T-cell (primary cell): ENCODE measurements around the gene CBFA2T3. TPM values are rescaled to one million over a fixed set of nuclear protein-coding genes. Genes with fewer than 3 reads are reported as not detected.

Experiments
- ATAC-seq, 4 experiments: fragments of 200-7000 bp in 3 of 4; fragments of 150-1000 bp in 1 of 4; cut with Tn5 transposase; replicated peaks in 1 of 4; 1 replicate in 3 of 4; 2 replicates in 1 of 4; pipeline ENCODE4 v1.10.0; 2021; ENCODE audit warnings: moderate library complexity in 3 of 4, mild to moderate bottlenecking in 2 of 4, moderate number of reproducible peaks in 1 of 4
- CTCF ChIA-PET, 2 donors: fragments of 300-600 bp; sonication (Branson Sonifier 250); formaldehyde crosslinking; loops; one replicate each; lab custom pipeline; 2022; ENCODE audit warnings: antibody characterized with exemption in 2 of 2; lab: Charles Lee
- POLR2A ChIA-PET, 2 donors: fragments of 300-600 bp; sonication (Branson Sonifier 250); formaldehyde crosslinking; loops; one replicate each; lab custom pipeline; 2022; ENCODE audit warnings: antibody characterized with exemption in 2 of 2; lab: Charles Lee
- DNase-seq, 35 experiments: peaks; one replicate each; pipeline versions ENCODE4 v3.0.0 to v3.0.0-alpha.2; 2013 to 2023
- H3K27ac ChIP-seq: one replicate; pipeline ENCODE4 v1.5.1; 2013; ENCODE audit warnings: low read length
- H3K27me3 ChIP-seq, 2 experiments: replicated peaks in 1 of 2; 1 replicate in 1 of 2; 2 replicates in 1 of 2; pipeline versions ENCODE4 v1.6.1 to v1.7.0; 2013; ENCODE audit warnings: low read length in 1 of 2, mixed read lengths in 1 of 2; ENCODE audit not compliant: control insufficient read depth in 2 of 2, insufficient read depth in 2 of 2; ENCODE audit errors: extremely low read depth in 1 of 2
- H3K36me3 ChIP-seq, 2 donors: 1 replicate in 1 of 2; 2 replicates in 1 of 2; pipeline versions ENCODE4 v1.6.1 to v1.7.0; 2013; ENCODE audit warnings: low read length in 1 of 2; ENCODE audit not compliant: control insufficient read depth in 2 of 2, insufficient read depth in 1 of 2; ENCODE audit errors: extremely low read depth in 1 of 2
- H3K4me1 ChIP-seq, 2 experiments: 1 replicate in 1 of 2; 2 replicates in 1 of 2; pipeline versions ENCODE4 v1.6.1 to v1.7.0; 2013; ENCODE audit warnings: low read length in 2 of 2, mixed read lengths in 1 of 2; ENCODE audit not compliant: insufficient read depth in 2 of 2, control insufficient read depth in 1 of 2; ENCODE audit errors: extremely low read depth in 1 of 2
- H3K4me3 ChIP-seq, 2 donors: 1 replicate in 1 of 2; 2 replicates in 1 of 2; pipeline versions ENCODE4 v1.5.1 to v1.7.0; 2013; ENCODE audit warnings: mild to moderate bottlenecking in 2 of 2, low read length in 1 of 2, moderate library complexity in 1 of 2; ENCODE audit not compliant: control insufficient read depth in 1 of 2; ENCODE audit errors: extremely low read depth in 1 of 2
- H3K9me3 ChIP-seq: 2 replicates; pipeline ENCODE4 v1.7.0; 2013
- H3K27ac Mint-ChIP-seq, 2 donors: one replicate each; pipeline ENCODE4 v1.8.0; 2020 to 2021; ENCODE audit warnings: mild to moderate bottlenecking in 2 of 2, mixed read lengths in 2 of 2
- H3K27me3 Mint-ChIP-seq, 2 donors: one replicate each; pipeline ENCODE4 v1.8.0; 2021 to 2022; ENCODE audit warnings: mixed read lengths in 2 of 2
- H3K36me3 Mint-ChIP-seq: one replicate; pipeline ENCODE4 v1.8.0; 2021; ENCODE audit warnings: mixed read lengths
- H3K4me1 Mint-ChIP-seq, 3 donors: one replicate each; pipeline ENCODE4 v1.8.0; 2020 to 2022; ENCODE audit warnings: mixed read lengths in 3 of 3, mild to moderate bottlenecking in 1 of 3
- H3K4me3 Mint-ChIP-seq, 3 donors: one replicate each; pipeline ENCODE4 v1.8.0; 2020 to 2022; ENCODE audit warnings: mild to moderate bottlenecking in 3 of 3, mixed read lengths in 3 of 3, moderate library complexity in 3 of 3
- H3K9me3 Mint-ChIP-seq, 3 donors: one replicate each; pipeline ENCODE4 v1.8.0; 2020 to 2022; ENCODE audit warnings: mixed read lengths in 3 of 3
- WGBS: methylation state at CpG from one replicate; pipeline ENCODE4 v1.1.5; 2013; ENCODE audit warnings: missing lambda C conversion rate; ENCODE audit not compliant: insufficient coverage; 5-methylcytosine and 5-hydroxymethylcytosine counted together
- total RNA-seq, 35 experiments: library from RNA in 6 of 35; stranded (reverse) in 6 of 35; fragments of 120-200 nt in 1 of 35; gene quantifications; one replicate each; pipeline versions ENCODE4 v1.2.1 to v1.2.4 and lab custom pipeline; 2013 to 2026

CBFA2T3 gene
- total RNA-seq, 5 donors from 2014 or later (not counting 1 experiment from before 2014, with no cell fraction given): 2.0 to 4.0 (median 2.1) TPM

DNA sequence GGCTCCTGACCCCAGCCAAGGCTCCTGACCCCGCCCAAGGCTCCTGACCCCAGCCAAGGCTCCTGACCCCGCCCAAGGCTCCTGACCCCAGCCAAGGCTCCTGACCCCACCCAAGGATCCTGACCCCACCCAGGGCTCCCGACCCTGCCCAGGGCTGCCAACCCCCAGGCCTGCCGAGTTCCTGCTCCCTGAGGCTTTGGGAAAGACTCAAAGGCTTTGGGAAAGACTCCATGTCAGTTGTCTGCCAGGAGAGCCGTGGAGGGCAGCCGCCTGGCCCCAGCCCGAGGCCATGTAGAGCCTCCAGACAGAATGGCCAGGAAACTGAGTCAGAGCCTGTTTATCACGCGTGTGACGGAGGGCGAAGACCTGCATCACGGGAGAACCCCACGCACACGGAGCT is 21.1 kb downstream of the CBFA2T3 start:
- Mint-ChIP-seq H3K36me3 (no peaks in the 10 kb centered on the region), H3K4me3 (no peak overlapping the region), H3K27me3 (peaks cover 17 to 32% of the 10 kb centered on the region in 2 donors), H3K9me3 (no peaks in the 10 kb centered on the region), H3K4me1 (peaks cover 14 to 15% (median 15%) of the 10 kb centered on the region in 3 donors), H3K27ac (no peak overlapping the region)
- H3K36me3 ChIP-seq: no peaks in the 10 kb centered on the region
- H3K27me3 ChIP-seq: peaks cover 0 to 46% of the 10 kb centered on the region in 2 experiments
- ChIA-PET POLR2A (no interaction called here), CTCF (no interaction called here)
- no peak overlapping the region for H3K27ac ChIP-seq
- DNase-seq: no peak
- no peak overlapping the region for H3K4me3 ChIP-seq
- WGBS: 95% methylated on average over 14 of the region's 14 CpGs
- ATAC-seq: no peak
- H3K4me1 ChIP-seq: peaks cover 3 to 14% of the 10 kb centered on the region in 2 experiments
- no peaks in the 10 kb centered on the region for H3K9me3 ChIP-seq

DNA sequence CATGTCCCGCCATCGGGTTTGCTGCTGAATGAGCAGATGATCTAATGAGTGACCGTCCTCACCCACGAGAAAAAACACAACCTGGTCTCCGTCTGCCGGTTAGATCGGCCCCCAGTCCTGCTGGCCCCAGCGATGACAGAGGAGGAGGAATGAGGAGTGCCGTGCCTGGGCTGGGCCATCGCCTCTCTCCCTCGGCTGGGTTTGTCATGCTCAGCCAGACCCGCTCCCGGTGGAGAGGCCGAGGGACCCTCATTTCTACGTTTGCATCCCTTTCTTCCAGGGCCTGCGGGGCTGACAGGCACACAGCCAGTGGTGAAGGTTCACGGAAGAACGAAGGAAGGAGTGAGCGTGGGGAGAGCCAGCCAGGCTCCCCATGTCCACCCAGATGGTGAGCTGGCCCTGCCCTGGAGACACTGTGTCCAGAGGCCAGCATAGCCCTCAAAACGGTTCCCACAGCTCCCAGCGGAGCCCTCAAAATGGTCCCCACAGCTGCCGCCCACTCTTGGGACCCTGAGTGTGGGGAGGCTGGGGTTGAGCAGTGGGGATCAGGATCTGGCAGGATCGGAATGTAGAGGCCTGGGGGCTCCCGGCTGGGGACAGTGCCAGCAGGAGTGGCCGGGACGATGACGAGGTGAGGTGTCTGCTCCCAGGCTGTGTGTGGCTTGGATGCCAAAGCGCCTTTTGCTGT is 23.9 kb downstream of the CBFA2T3 start:
- no peak for ATAC-seq

DNA sequence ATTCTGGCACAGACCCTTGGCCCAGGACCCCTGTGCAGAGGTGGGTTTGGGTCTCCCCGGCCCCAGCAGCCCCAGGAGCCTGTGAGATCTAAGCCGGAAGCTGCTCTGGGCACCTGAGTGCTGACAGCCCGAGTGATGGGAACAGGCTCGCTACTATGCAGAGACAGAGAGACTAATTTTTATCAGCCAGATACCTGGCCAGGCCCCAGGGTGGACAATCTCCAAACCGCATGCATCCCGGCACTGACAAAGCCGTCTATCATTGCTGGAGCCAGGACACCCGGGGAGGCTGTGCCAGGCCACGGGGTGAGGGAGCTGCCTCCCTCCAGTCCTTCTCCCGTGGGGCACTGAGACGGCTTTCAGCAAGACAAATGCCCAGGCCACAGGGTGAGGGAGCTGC is 25.0 kb downstream of the CBFA2T3 start:
- Mint-ChIP-seq H3K27ac (no peak overlapping the region), H3K27me3 (peaks cover under 1 to 5% of the 10 kb centered on the region in 2 donors), H3K4me1 (peaks cover 1% of the 10 kb centered on the region in 3 donors), H3K9me3 (no peaks in the 10 kb centered on the region), H3K36me3 (no peaks in the 10 kb centered on the region), H3K4me3 (no peak overlapping the region)
- ATAC-seq (no peak), DNase-seq (no peak)
- peaks cover 0 to 17% of the 10 kb centered on the region in 2 experiments for H3K27me3 ChIP-seq
- H3K4me3 ChIP-seq: no peak overlapping the region
- ChIA-PET CTCF (no interaction called here), POLR2A (no interaction called here)
- H3K36me3 ChIP-seq: no peaks in the 10 kb centered on the region
- no peaks in the 10 kb centered on the region for H3K4me1 ChIP-seq
- H3K27ac ChIP-seq: no peak overlapping the region
- 89% methylated on average over 10 of the region's 11 CpGs for WGBS
- no peaks in the 10 kb centered on the region for H3K9me3 ChIP-seq

More for the DNA sequence above, 23.9 kb downstream of the CBFA2T3 start:
- no peak overlapping the region for H3K4me3 ChIP-seq
- Mint-ChIP-seq H3K36me3 (no peaks in the 10 kb centered on the region), H3K4me1 (peaks cover 12 to 13% (median 13%) of the 10 kb centered on the region in 3 donors), H3K9me3 (no peaks in the 10 kb centered on the region), H3K27ac (no peak overlapping the region), H3K4me3 (no peak overlapping the region), H3K27me3 (peaks cover 12 to 17% of the 10 kb centered on the region in 2 donors)
- peaks cover 3 to 11% of the 10 kb centered on the region in 2 experiments for H3K4me1 ChIP-seq
- H3K27me3 ChIP-seq: peaks cover 0 to 28% of the 10 kb centered on the region in 2 experiments
- ChIA-PET POLR2A (no interaction called here), CTCF (no interaction called here)
- H3K36me3 ChIP-seq: no peaks in the 10 kb centered on the region
- no peaks in the 10 kb centered on the region for H3K9me3 ChIP-seq
- no peak overlapping the region for H3K27ac ChIP-seq
- no peak for DNase-seq
- 97% methylated on average over 20 of the region's 28 CpGs for WGBS

DNA sequence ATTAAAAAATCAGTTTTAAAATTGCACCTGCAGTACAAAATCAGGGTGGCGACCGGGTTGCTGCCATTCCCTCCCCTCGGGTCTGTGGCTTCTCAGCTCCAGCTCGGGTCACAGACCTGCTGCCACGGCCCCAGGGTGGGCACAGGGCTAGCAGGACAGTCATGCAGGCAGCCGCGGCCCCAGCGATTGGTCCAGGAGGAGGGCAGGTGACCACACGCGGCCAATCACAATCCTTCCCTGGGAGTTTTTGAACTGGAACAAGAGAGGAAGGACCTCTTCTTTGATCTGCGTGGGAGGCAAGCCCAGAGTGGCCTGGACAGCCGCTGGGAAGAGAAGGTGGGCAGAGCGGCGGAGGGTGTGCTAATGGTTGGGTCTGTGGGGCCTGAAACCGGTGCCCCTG is 25.5 kb downstream of the CBFA2T3 start:
- no peaks in the 10 kb centered on the region for H3K9me3 Mint-ChIP-seq
- ChIA-PET POLR2A (no interaction called here), CTCF (no interaction called here)
- H3K27ac ChIP-seq: no peak overlapping the region
- WGBS: 89% methylated on average over 14 of the region's 15 CpGs
- no peaks in the 10 kb centered on the region for H3K4me1 Mint-ChIP-seq
- H3K4me3 Mint-ChIP-seq: no peak overlapping the region
- H3K4me1 ChIP-seq: no peaks in the 10 kb centered on the region
- H3K36me3 Mint-ChIP-seq: no peaks in the 10 kb centered on the region
- H3K9me3 ChIP-seq: no peaks in the 10 kb centered on the region
- H3K27ac Mint-ChIP-seq: no peak overlapping the region
- ATAC-seq (no peak), DNase-seq (no peak)
- H3K27me3 Mint-ChIP-seq: peaks cover 0 to 3% of the 10 kb centered on the region in 2 donors
- H3K4me3 ChIP-seq: no peak overlapping the region
- peaks cover 0 to 13% of the 10 kb centered on the region in 2 experiments for H3K27me3 ChIP-seq
- H3K36me3 ChIP-seq: no peaks in the 10 kb centered on the region

DNA sequence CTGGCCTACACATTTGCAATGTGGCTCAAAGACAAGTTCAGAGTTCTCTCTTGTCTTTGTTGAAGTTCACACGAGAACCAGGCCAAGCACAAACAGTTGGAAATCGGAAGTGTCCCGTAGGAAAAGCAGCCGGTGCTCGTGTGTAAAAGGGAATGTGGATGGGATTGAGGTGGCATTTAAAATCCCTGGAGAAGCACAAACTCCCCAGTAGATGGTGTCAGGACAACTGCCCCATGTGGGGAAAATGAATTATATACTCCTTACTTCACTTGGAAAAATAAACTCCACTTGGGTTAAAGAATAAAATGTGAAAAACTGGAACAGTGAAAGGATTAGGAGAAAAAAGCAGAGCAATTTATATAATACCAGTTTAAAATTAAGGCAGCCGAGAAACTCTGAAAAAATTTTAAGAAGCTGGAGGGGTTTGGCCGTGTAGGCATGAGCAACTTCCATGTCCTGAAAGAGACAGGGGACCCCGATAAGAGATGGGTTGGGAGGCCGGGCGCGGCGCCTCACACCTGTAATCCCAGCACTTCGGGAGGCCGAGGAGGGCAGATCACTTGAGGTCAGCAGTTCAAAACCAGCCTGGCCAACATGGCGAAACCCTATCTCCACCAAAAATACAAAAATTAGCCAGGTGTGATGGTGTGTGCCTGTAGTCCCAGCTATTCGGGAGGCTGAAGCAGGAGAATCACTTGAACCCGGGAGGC is 28.1 kb downstream of the CBFA2T3 start:
- Histone ChIP-seq H3K4me1 (no peaks in the 10 kb centered on the region), H3K27ac (no peak overlapping the region), H3K4me3 (no peak overlapping the region), H3K9me3 (no peaks in the 10 kb centered on the region), H3K27me3 (peaks cover 0 to 12% of the 10 kb centered on the region in 2 experiments), H3K36me3 (no peaks in the 10 kb centered on the region)
- Mint-ChIP-seq H3K27me3 (peaks cover 5 to 11% of the 10 kb centered on the region in 2 donors), H3K9me3 (no peaks in the 10 kb centered on the region), H3K36me3 (no peaks in the 10 kb centered on the region), H3K4me1 (no peaks in the 10 kb centered on the region), H3K27ac (no peak overlapping the region), H3K4me3 (no peak overlapping the region)
- ChIA-PET POLR2A (interaction anchor here in 1 of 2 donors (0.7 kb wide), 1 partner anchor 660 kb away, joined by 5 read pairs; no protein-coding TSS in a partner anchor), CTCF (no interaction called here)
- no peak for ATAC-seq
- 81% methylated on average over 3 of the region's 17 CpGs for WGBS
- no peak for DNase-seq

DNA sequence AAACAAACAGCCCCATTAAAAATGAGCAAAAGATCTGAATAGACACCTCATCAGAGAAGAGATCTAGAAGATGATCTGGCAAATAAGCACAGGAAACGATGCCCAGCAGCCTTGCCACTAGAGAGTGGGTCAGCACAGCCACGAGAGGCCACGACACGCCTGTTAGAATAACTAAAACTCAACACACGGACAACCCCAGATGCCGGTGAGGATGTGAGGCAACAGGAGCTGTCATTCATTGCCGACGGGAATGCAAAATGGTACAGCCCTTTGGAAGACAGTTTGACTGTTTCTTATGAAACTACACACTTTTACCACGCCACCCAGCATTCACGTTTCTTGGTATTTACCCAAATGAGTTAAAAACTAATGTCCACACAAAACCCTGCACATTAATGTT is 31.5 kb downstream of the CBFA2T3 start:
- no peak for DNase-seq
- peaks cover 0 to 3% (median 0%) of the 10 kb centered on the region in 3 donors for H3K4me1 Mint-ChIP-seq
- no peak overlapping the region for H3K27ac Mint-ChIP-seq
- POLR2A ChIA-PET: no interaction called here
- H3K36me3 Mint-ChIP-seq: no peaks in the 10 kb centered on the region
- no peak for ATAC-seq
- Histone ChIP-seq H3K4me3 (no peak overlapping the region), H3K4me1 (peaks cover 2 to 13% of the 10 kb centered on the region in 2 experiments), H3K9me3 (no peaks in the 10 kb centered on the region), H3K27me3 (peaks cover 0 to 34% of the 10 kb centered on the region in 2 experiments), H3K36me3 (no peaks in the 10 kb centered on the region), H3K27ac (no peak overlapping the region)
- H3K4me3 Mint-ChIP-seq: no peak overlapping the region
- 75% methylated on average over 8 of the region's 10 CpGs for WGBS
- H3K27me3 Mint-ChIP-seq: peaks cover 5 to 28% of the 10 kb centered on the region in 2 donors
- no peaks in the 10 kb centered on the region for H3K9me3 Mint-ChIP-seq
- CTCF ChIA-PET: no interaction called here
